ENCODE measurements around the gene TMEM144. TPM values are rescaled to one million over a fixed set of nuclear protein-coding genes. Genes with fewer than 3 reads are reported as not detected.
"Not testable (repeated sequence)": the region's sequence is repeated elsewhere in the genome, so short reads cannot be mapped to it uniquely, and the experiment has no call there.

Gene TMEM144
- total RNA-seq, 5 donors from 2014 or later (not counting 1 experiment from before 2014, with no cell fraction given) = 0.09 to 0.32 TPM; not detected in 3

- H3K27me3 ChIP-seq (replicated peaks in 1 of 2; ENCODE audit: control insufficient read depth in 2 of 2, extremely low read depth in 1 of 2, insufficient read depth in 2 of 2, low read length in 1 of 2); H3K4me1 ChIP-seq (ENCODE audit: control insufficient read depth in 1 of 2, extremely low read depth in 1 of 2, insufficient read depth in 2 of 2, low read length in 2 of 2); H3K27ac Mint-ChIP-seq; H3K36me3 ChIP-seq (ENCODE audit: control insufficient read depth in 2 of 2, extremely low read depth in 1 of 2, insufficient read depth in 1 of 2, low read length in 1 of 2); DNase-seq; H3K4me3 Mint-ChIP-seq; H3K9me3 Mint-ChIP-seq; POLR2A ChIA-PET; H3K27ac ChIP-seq (ENCODE audit: low read length); H3K4me3 ChIP-seq (ENCODE audit: control insufficient read depth in 1 of 2, extremely low read depth in 1 of 2, low read length in 1 of 2); H3K27me3 Mint-ChIP-seq; ATAC-seq (replicated peaks in 1 of 4); H3K9me3 ChIP-seq; H3K36me3 Mint-ChIP-seq; H3K4me1 Mint-ChIP-seq: not testable (repeated sequence)
- CTCF ChIA-PET = interaction anchor here in 1 of 2 donors (0.5 kb wide), 1 partner anchor 240 kb away, joined by 4 read pairs; no protein-coding TSS in a partner anchor
- no CpG with 5 or more reads among the region's 4 CpGs for WGBS (ENCODE audit: insufficient coverage)
These were observed 14.0 kb downstream of the TMEM144 start for GRCh38 chr4:158224318-158224717.

DNA sequence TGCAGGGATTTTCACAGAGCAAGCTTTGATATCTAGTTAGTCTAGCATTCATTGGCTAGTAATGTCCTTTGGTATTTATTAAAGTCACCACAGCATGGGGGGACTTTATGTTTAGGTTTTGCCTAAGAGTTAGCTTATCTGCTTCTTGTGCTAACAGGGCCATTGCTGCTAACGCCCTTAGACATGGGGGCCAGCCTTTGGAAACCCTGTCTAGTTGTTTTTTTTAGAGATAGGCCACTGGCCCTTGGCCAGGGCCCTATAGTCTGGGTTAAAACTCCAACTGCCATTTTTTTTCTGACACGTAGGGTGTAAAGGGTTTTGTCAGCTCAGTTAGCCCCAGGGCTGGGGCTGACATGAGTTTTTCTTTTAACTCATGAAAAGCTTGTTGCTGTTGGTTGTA lies 14.7 kb downstream of the TMEM144 start:
- H3K4me3 Mint-ChIP-seq; H3K4me3 ChIP-seq (ENCODE audit: control insufficient read depth in 1 of 2, extremely low read depth in 1 of 2, low read length in 1 of 2); H3K9me3 Mint-ChIP-seq; H3K27ac Mint-ChIP-seq; H3K27me3 ChIP-seq (replicated peaks in 1 of 2; ENCODE audit: control insufficient read depth in 2 of 2, extremely low read depth in 1 of 2, insufficient read depth in 2 of 2, low read length in 1 of 2); H3K27me3 Mint-ChIP-seq; H3K36me3 Mint-ChIP-seq; ATAC-seq (replicated peaks in 1 of 4); H3K36me3 ChIP-seq (ENCODE audit: control insufficient read depth in 2 of 2, extremely low read depth in 1 of 2, insufficient read depth in 1 of 2, low read length in 1 of 2); DNase-seq; H3K4me1 Mint-ChIP-seq; H3K27ac ChIP-seq (ENCODE audit: low read length); H3K9me3 ChIP-seq; H3K4me1 ChIP-seq (ENCODE audit: control insufficient read depth in 1 of 2, extremely low read depth in 1 of 2, insufficient read depth in 2 of 2, low read length in 2 of 2); POLR2A ChIA-PET: not testable (repeated sequence)
- CTCF ChIA-PET = interaction anchor here in 1 of 2 donors (0.6 kb wide), 1 partner anchor 20 kb away, joined by 3 read pairs; no protein-coding TSS in a partner anchor
- 43% methylated on average over 1 of the region's 2 CpGs for WGBS (ENCODE audit: insufficient coverage)

DNA sequence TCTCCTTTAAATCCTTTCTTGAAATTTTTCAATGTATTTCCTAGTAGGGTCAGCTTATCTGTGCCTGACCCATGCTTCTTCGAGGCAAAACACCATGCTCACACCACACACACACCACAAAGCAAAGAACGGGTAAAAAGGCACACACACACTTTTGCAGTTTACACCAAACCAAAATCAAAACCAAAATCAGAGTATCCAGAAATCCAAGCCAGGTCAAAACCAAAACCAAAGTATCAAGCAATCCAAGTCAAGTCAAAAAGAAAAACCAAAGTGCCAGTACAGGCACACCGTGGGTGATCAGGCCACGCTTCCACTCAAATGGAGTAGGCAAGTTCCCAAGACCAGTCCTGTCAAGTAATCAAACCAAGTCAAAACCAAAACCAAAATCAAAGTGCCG lies 17.6 kb downstream of the TMEM144 start:
- H3K27me3 ChIP-seq (replicated peaks in 1 of 2; ENCODE audit: control insufficient read depth in 2 of 2, extremely low read depth in 1 of 2, insufficient read depth in 2 of 2, low read length in 1 of 2); CTCF ChIA-PET; H3K4me3 ChIP-seq (ENCODE audit: control insufficient read depth in 1 of 2, extremely low read depth in 1 of 2, low read length in 1 of 2); DNase-seq; H3K27me3 Mint-ChIP-seq; H3K36me3 ChIP-seq (ENCODE audit: control insufficient read depth in 2 of 2, extremely low read depth in 1 of 2, insufficient read depth in 1 of 2, low read length in 1 of 2); ATAC-seq (replicated peaks in 1 of 4); H3K27ac ChIP-seq (ENCODE audit: low read length); H3K27ac Mint-ChIP-seq; H3K4me1 Mint-ChIP-seq; H3K36me3 Mint-ChIP-seq; H3K4me1 ChIP-seq (ENCODE audit: control insufficient read depth in 1 of 2, extremely low read depth in 1 of 2, insufficient read depth in 2 of 2, low read length in 2 of 2); H3K4me3 Mint-ChIP-seq; H3K9me3 ChIP-seq; H3K9me3 Mint-ChIP-seq; POLR2A ChIA-PET: not testable (repeated sequence)
- WGBS (ENCODE audit: insufficient coverage) = 100% methylated on average over 3 of the region's 5 CpGs

DNA sequence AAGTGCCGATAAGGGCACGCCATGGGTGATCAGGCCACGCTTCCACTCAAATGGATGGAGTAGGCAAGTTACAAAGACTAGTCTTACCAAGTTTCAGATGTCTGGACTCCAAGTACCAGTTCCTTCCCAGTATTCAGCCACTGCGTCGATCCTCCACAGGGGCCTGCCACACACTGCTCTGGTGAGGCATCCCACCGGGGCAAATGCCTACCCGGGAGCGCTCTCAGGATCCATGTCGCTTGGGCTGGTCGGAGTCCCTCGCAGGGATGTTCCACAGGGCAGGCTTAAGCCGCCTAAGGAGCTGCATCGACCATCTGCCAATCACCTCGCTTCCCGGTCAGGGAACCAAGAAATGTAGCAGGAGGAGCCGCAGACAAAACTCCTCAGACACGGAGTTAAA lies 18.1 kb downstream of the TMEM144 start:
- H3K27ac ChIP-seq (ENCODE audit: low read length); POLR2A ChIA-PET; H3K36me3 ChIP-seq (ENCODE audit: control insufficient read depth in 2 of 2, extremely low read depth in 1 of 2, insufficient read depth in 1 of 2, low read length in 1 of 2); H3K4me3 Mint-ChIP-seq; H3K4me3 ChIP-seq (ENCODE audit: control insufficient read depth in 1 of 2, extremely low read depth in 1 of 2, low read length in 1 of 2); H3K9me3 ChIP-seq; CTCF ChIA-PET; H3K36me3 Mint-ChIP-seq; DNase-seq; H3K9me3 Mint-ChIP-seq; H3K4me1 ChIP-seq (ENCODE audit: control insufficient read depth in 1 of 2, extremely low read depth in 1 of 2, insufficient read depth in 2 of 2, low read length in 2 of 2); ATAC-seq (replicated peaks in 1 of 4); H3K27ac Mint-ChIP-seq; H3K27me3 Mint-ChIP-seq; H3K27me3 ChIP-seq (replicated peaks in 1 of 2; ENCODE audit: control insufficient read depth in 2 of 2, extremely low read depth in 1 of 2, insufficient read depth in 2 of 2, low read length in 1 of 2); H3K4me1 Mint-ChIP-seq: not testable (repeated sequence)
- 90% methylated on average over 17 of the region's 17 CpGs for WGBS (ENCODE audit: insufficient coverage)

- peaks cover 0 to 5% of the 10 kb centered on the region in 2 experiments for H3K27me3 ChIP-seq (replicated peaks in 1 of 2; ENCODE audit: control insufficient read depth in 2 of 2, extremely low read depth in 1 of 2, insufficient read depth in 2 of 2, low read length in 1 of 2)
- no peaks in the 10 kb centered on the region for H3K4me1 ChIP-seq (ENCODE audit: control insufficient read depth in 1 of 2, extremely low read depth in 1 of 2, insufficient read depth in 2 of 2, low read length in 2 of 2)
- H3K36me3 Mint-ChIP-seq = no peaks in the 10 kb centered on the region
- no peak overlapping the region for H3K27ac Mint-ChIP-seq
- CTCF ChIA-PET = no interaction called here
- no peaks in the 10 kb centered on the region for H3K9me3 ChIP-seq
- H3K4me3 ChIP-seq (ENCODE audit: control insufficient read depth in 1 of 2, extremely low read depth in 1 of 2, low read length in 1 of 2) = no peak overlapping the region
- no peaks in the 10 kb centered on the region for H3K36me3 ChIP-seq (ENCODE audit: control insufficient read depth in 2 of 2, extremely low read depth in 1 of 2, insufficient read depth in 1 of 2, low read length in 1 of 2)
- ATAC-seq (replicated peaks in 1 of 4) (no peak), DNase-seq (no peak)
- no peak overlapping the region for H3K4me3 Mint-ChIP-seq
- H3K27me3 Mint-ChIP-seq = peaks cover 4 to 10% of the 10 kb centered on the region in 2 donors
- no peaks in the 10 kb centered on the region for H3K9me3 Mint-ChIP-seq
- POLR2A ChIA-PET = no interaction called here
- 70% methylated on average over 4 of the region's 5 CpGs for WGBS (ENCODE audit: insufficient coverage)
- no peaks in the 10 kb centered on the region for H3K4me1 Mint-ChIP-seq
- no peak overlapping the region for H3K27ac ChIP-seq (ENCODE audit: low read length)
These were observed 19.5 kb downstream of the TMEM144 start for GRCh38 chr4:158229768-158230167.

DNA sequence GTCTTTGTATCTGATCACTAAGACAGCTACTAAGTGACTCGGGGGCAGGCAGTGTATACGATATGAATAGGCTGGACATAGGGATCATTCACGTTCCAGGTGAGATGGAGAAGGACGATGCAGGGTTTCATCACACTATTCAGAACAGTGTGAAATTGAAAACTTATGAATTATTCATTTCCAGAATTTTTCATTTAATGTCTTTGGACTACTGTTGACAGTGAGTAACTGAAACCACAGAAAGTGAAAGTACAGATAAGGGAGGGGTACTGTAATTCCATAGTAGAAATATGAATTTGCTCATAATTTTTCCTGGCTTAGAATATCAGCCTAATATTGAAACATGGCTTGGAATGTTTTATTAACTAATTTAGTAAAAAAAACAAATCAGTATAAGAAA lies 24.4 kb downstream of the TMEM144 start:
- H3K36me3 ChIP-seq (ENCODE audit: control insufficient read depth in 2 of 2, extremely low read depth in 1 of 2, insufficient read depth in 1 of 2, low read length in 1 of 2) = no peaks in the 10 kb centered on the region
- Mint-ChIP-seq H3K36me3 (no peaks in the 10 kb centered on the region), H3K9me3 (no peaks in the 10 kb centered on the region), H3K27me3 (peaks cover 0 to 7% of the 10 kb centered on the region in 2 donors), H3K4me1 (no peaks in the 10 kb centered on the region), H3K27ac (no peak overlapping the region), H3K4me3 (no peak overlapping the region)
- H3K4me3 ChIP-seq (ENCODE audit: control insufficient read depth in 1 of 2, extremely low read depth in 1 of 2, low read length in 1 of 2) = no peak overlapping the region
- ATAC-seq (replicated peaks in 1 of 4) = no peak
- WGBS (ENCODE audit: insufficient coverage) = no CpG with 5 or more reads among the region's 4 CpGs
- no peak for DNase-seq
- ChIA-PET POLR2A (no interaction called here), CTCF (no interaction called here)
- H3K9me3 ChIP-seq = no peaks in the 10 kb centered on the region
- H3K4me1 ChIP-seq (ENCODE audit: control insufficient read depth in 1 of 2, extremely low read depth in 1 of 2, insufficient read depth in 2 of 2, low read length in 2 of 2) = no peaks in the 10 kb centered on the region
- H3K27me3 ChIP-seq (replicated peaks in 1 of 2; ENCODE audit: control insufficient read depth in 2 of 2, extremely low read depth in 1 of 2, insufficient read depth in 2 of 2, low read length in 1 of 2) = peaks cover 0 to 3% of the 10 kb centered on the region in 2 experiments
- H3K27ac ChIP-seq (ENCODE audit: low read length) = no peak overlapping the region

GRCh38 chr4:158236304-158237030 lies 26.2 kb downstream of the TMEM144 start:
- WGBS (ENCODE audit: insufficient coverage) = no CpG with 5 or more reads among the region's 9 CpGs
- Histone ChIP-seq H3K36me3 (ENCODE audit: control insufficient read depth in 2 of 2, extremely low read depth in 1 of 2, insufficient read depth in 1 of 2, low read length in 1 of 2) (no peaks in the 10 kb centered on the region), H3K27ac (ENCODE audit: low read length) (no peak overlapping the region), H3K9me3 (no peaks in the 10 kb centered on the region), H3K27me3 (replicated peaks in 1 of 2; ENCODE audit: control insufficient read depth in 2 of 2, extremely low read depth in 1 of 2, insufficient read depth in 2 of 2, low read length in 1 of 2) (no peaks in the 10 kb centered on the region), H3K4me1 (ENCODE audit: control insufficient read depth in 1 of 2, extremely low read depth in 1 of 2, insufficient read depth in 2 of 2, low read length in 2 of 2) (no peaks in the 10 kb centered on the region), H3K4me3 (ENCODE audit: control insufficient read depth in 1 of 2, extremely low read depth in 1 of 2, low read length in 1 of 2) (no peak overlapping the region)
- H3K9me3 Mint-ChIP-seq = no peaks in the 10 kb centered on the region
- CTCF ChIA-PET = no interaction called here
- no peak overlapping the region for H3K4me3 Mint-ChIP-seq
- ATAC-seq (replicated peaks in 1 of 4) (no peak), DNase-seq (no peak)
- H3K27me3 Mint-ChIP-seq = peaks cover 0 to 7% of the 10 kb centered on the region in 2 donors
- POLR2A ChIA-PET = no interaction called here
- H3K27ac Mint-ChIP-seq = no peak overlapping the region
- H3K36me3 Mint-ChIP-seq = no peaks in the 10 kb centered on the region
- no peaks in the 10 kb centered on the region for H3K4me1 Mint-ChIP-seq

Data from T-cell (primary cell).